Hypothalamus (tissue), 51 donors: ENCODE measurements around the gene GATA6.
"Not testable (repeated sequence)": the region's sequence is repeated elsewhere in the genome, so short reads cannot be mapped to it uniquely, and the experiment has no call there.

Source experiments
- DNase-seq, 51 donors: peaks; one replicate each; lab custom pipeline; 2025; lab: John Stamatoyannopoulos, UW

GATA6 gene

DNA sequence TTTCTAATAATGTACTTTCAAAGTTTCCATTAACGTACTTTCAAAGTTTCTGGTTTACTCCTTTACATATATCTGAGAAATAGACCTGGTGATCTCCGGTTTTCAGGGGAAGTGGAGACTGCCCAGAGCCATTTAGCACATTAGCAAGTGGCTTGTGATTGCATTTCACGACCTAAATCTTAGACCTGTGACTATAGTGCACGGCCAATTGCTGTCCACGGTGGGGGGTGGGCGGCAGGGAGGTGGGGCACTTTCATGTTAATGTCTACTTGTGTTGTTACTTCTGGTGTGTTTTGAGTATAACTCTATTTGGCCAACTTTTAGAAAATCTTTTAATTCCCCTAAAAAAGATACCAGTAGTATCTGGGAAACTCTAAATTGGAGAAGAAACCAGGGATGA, 11.3 kb downstream of the GATA6 start:
- no peak for DNase-seq

DNA sequence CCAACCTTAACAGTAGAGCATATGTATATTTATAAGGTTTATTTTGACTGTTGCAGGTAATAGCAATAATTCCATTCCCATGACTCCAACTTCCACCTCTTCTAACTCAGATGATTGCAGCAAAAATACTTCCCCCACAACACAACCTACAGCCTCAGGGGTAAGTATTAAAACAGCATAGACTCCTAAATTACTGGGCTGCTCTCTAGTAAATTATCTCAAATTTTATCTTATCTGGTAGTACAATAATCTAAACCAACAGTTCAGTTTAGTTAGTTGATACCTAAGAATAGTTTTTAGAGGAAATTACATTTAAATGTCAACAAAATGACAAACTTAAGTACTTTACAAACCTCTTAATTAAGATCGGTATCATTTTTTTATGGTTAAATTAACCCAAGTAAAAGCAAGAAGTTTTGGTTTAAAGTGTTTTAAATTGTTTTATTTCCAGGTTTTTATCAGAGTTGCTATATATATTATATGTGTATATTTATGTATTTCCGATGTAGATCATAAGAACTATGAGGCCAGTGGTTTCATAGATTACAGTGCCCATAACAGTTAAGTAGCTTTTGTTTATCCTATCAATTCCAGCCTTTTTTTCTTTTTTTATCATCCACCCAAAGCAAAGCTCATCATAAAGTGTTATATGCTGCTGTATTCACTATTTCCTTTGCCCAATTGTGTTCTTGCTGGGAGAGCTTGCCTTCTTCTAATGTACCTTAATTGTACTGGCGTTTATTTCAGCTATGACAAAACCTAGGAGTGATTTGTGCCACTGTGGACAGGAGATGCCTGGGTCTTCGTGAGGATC, 13.7 kb downstream of the GATA6 start:
- no peak for DNase-seq

DNA sequence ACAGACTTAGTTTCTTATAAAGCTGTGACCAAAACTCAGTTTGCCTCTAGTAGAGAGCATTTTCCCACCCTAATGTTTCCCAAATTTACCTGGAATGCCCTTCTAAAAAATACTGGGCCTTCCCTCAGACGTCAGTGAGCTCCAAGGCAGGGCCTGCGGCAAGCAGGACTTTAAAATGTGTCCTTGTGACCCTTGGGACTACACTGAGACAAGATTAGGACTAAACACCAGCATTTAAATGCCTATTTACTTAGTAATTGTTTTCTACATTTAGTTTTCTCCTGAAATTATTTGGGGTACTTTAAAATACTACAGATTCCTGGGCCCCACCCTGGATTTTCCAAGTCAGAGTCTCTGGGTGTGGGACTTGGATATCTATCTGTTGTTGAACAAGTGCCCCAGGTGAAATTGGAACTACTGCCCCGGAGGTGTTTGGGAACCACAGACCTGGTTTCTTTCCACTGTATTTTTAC, 14.3 kb downstream of the GATA6 start:
- DNase-seq: no peak

DNA sequence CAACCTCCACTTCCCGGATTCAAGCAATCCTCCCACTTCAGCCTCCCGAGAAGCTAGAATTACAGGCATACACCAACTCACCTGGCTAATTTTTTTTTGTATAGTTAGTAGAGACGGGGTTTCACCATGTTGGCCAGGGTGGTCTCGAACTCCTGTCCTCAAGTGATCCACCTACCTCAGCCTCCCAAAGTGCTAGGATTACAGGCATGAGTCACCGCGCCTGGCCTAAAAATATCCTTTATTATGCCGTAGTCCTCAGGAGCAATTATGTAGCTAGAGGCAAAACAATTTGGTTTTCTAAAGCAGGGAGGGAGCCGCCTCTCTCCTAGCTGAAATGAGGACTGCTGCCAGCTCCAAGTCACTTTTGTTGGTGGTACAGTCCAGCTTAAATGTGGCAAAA, 15.2 kb downstream of the GATA6 start:
- not testable (repeated sequence) for DNase-seq

DNA sequence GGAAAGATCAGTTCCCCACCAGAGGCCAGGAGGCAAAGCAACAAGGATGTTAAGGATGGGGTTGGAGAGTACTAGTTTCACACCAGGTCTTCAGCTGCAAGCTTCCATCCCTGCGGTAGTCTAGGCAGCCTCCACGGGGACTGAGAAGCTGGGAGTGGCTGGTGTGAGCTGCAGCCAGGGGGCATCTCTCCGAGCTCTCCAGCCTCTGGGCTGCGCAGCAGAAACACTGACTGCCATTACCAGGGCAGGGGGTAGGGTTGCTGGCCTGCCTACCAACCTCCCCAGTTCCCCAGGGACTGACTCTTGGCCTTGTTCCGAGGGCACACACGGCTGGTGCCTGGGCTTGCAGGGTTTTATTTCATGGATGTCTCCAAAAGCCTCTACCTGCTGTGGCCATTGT, 15.9 kb downstream of the GATA6 start:
- DNase-seq: no peak

DNA sequence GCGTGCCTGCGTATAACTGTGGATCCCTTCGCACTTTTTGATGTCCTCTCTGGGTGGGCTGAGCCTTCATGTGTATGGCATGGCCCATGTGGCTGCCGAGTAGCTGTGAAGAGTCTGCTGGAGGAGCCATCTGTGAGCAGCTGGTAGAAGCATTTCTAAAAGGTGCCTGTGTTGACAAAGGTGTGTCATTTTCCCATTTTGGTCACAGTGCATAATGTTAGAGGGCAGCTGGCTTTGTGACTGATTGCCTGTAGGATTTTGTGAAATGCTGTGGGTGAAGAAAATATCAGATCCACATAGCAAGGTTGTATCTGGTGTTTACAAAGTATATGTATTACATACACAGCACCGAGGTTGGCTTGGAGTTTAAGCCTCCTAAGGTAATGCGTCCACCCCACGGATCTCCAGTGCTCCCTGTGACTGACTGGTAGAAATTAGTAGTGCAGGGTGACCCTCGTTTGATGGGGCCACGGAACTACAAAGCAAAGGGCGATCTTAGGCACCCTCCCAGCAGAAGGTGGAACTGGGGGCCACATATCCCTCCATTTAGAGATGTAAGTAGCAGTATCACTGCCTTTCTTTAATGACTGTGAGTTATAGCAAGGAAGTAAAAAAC, 16.5 kb downstream of the GATA6 start:
- no peak for DNase-seq

- no peak for DNase-seq
Measured at GRCh38 chr18:22186484-22186971, 17.1 kb downstream of the GATA6 start.

DNA sequence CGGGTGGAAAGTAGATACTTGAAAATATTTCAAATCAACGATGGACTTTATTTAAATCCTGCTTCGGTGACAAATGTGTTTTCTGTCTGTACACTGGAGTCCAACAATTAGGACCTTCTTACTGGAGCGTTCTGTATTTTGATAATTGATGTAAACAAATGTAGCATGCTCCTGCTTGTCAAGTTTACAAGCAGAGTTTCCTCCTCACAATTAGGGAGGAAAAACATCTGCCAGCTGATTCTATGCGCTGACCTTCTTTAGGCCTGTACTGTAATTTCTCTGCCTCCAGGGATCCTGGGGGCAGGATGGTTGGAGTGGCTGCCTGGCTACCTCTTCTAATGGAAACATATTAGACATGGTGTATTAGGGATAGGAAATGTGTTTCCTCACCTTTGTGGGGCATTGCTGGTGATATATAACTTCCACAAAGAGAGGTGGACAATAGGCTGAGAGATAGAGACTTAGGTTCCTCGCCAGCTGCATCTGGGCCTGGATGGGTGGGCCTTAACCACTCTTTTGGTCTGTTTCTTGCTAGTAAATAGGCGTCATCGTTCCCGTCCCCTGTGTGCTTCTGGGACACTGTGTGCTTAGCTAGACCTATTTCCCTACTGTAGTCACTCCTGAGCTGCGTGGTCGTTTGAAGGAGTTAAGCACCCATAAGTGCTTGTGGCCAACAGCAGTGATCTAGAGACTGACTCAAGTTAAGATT, 19.3 kb downstream of the GATA6 start:
- no peak for DNase-seq

DNA sequence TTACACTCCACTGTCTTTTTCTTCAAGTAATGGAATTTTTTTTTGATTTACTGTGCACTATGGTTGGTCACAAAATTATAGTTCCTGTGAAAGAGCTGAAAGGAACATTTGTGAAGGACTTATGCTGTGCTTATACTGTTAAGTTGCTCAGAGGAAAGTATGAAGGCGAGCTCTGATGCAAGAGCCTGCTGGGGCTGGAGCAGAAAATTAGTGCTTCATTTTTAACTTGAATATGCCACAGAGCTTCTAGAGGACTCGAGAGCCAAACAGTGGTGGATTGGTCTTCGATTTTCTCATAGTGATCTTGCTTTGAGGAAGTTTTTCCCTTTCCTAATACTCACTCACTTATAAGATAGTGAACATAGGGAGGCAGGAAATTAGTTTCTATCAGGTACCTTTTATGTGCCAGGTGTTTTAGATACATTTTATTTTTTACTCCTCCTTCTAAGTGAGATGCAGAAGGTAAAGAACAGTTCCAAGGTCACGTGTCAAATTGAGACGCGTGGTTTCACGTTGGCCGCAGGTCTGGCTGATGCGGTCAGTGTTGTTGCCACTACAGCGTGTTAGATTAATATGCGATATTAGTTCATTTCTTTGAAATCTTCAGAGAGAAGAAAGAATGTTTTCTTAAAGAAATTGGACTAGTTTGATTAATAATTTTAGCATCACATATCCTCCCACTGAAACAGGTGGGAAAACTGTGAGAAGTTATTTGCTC, 20.2 kb downstream of the GATA6 start:
- no peak for DNase-seq

GRCh38 chr18:22191346-22191695, 21.9 kb downstream of the GATA6 start:
- DNase-seq: no peak

GRCh38 chr18:22191923-22192322, 22.5 kb downstream of the GATA6 start:
- no peak for DNase-seq

GRCh38 chr18:22193466-22193865, 24.1 kb downstream of the GATA6 start:
- no peak for DNase-seq

DNA sequence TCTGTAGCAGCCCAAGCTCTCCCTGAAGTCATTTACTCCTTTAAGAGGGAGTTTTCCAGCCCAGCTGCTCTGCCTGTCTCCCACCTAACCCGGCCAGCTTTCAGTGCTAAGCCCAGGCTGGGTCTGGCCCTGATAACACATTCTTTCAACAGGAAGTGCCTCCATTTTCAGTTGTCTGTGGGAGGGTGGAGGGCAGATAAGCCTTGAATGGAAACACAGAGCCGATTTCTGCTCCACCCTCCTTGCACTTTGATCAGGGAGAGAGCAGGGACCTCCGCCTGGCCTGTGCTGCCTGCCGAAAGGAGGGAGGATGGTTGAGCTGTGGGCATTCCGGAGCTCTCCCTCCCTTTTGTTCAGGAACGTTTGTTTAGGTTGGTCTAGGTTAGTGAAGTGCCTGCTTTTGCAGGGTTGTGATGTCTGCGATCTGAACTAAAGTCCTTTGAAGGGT, 24.8 kb downstream of the GATA6 start:
- no peak for DNase-seq

DNA sequence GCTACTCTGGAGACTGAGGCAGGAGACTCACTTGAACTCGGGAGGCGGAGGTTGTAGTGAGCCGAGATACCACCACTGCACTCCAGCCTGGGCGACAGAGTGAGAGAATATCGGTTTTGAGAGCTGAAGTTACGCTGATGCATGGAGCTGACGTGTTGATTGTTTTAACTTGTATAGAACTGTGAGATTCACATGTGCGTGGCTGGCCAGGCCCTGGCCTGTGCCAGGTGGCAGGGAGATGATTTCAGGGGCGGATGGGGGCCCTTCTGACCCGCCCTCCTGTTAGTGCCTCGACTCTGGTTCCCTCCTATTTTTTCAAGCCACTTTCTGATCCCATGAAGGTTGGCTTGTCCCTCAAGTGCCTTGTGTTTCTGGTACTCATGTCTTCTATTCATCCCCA, 25.7 kb downstream of the GATA6 start:
- DNase-seq: no peak

GRCh38 chr18:22196943-22197342, 27.6 kb downstream of the GATA6 start:
- DNase-seq: not testable (repeated sequence)

DNA sequence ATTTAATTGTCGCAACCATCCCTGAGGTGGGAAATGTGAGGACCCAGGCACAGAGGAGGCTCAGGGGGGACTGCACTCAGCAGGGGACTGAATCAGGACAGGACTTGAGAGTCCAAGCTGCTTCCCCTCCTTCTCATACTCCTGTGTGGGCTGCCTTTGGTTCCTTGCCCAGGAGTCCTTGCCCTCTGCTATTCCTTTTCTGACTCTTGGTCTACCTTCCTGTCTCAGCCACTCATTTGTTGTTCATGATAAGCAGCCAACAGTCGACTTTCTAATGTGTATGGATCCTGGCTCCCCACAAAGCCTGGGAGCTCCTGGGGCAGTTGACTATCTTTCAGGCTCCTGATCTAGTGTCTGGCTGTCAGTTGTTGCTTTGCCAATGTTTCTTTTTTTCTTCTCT, 28.3 kb downstream of the GATA6 start:
- DNase-seq: no peak

DNA sequence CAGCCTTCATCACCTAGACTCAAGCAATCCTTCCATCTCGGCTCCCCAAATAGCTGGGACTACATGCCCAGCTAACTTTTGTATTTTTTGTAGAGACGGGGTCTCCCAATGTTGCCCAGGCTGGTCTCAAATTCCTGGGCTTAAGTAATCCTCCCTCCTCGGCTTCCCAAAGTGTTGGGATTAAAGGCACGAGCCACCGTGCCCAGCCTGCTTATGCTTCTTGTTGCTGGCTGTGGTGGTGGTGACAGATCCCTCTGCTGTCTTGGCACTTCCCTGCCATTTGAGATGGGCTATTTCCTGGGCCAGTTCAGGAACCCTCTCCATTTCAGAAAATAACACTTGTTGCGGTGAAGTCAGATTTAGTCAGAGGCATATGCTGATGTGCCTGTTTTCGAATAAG, 28.8 kb downstream of the GATA6 start:
- no peak for DNase-seq

GRCh38 chr18:22199005-22199404, 29.6 kb downstream of the GATA6 start:
- no peak for DNase-seq

GRCh38 chr18:22200611-22201225, 31.3 kb downstream of the GATA6 start:
- DNase-seq: no peak

- DNase-seq: no peak
Measured at GRCh38 chr18:22203035-22203434, 33.6 kb downstream of the GATA6 start.
